DOHH2 (cell line): ENCODE data around the gene PRKAR2B.

Experiments
- EZH2phosphoT487 ChIP-seq: fragments of 200-600 bp; sonication (generic); IDR thresholded peaks from 2 replicates; pipeline ENCODE4 v1.6.1; 2017; ENCODE audit warnings: borderline replicate concordance, mild to moderate bottlenecking, antibody characterized with exemption, low read length, moderate library complexity, mixed read lengths
- TF ChIP-seq, protein P1 (sequence below): fragments of 200-600 bp; sonication (generic); IDR thresholded peaks from one replicate; pipeline ENCODE4 v1.5.1; 2014; ENCODE audit warnings: antibody characterized with exemption, mild to moderate bottlenecking, low read depth, low read length; ENCODE audit not compliant: poor library complexity, severe bottlenecking

DNA sequence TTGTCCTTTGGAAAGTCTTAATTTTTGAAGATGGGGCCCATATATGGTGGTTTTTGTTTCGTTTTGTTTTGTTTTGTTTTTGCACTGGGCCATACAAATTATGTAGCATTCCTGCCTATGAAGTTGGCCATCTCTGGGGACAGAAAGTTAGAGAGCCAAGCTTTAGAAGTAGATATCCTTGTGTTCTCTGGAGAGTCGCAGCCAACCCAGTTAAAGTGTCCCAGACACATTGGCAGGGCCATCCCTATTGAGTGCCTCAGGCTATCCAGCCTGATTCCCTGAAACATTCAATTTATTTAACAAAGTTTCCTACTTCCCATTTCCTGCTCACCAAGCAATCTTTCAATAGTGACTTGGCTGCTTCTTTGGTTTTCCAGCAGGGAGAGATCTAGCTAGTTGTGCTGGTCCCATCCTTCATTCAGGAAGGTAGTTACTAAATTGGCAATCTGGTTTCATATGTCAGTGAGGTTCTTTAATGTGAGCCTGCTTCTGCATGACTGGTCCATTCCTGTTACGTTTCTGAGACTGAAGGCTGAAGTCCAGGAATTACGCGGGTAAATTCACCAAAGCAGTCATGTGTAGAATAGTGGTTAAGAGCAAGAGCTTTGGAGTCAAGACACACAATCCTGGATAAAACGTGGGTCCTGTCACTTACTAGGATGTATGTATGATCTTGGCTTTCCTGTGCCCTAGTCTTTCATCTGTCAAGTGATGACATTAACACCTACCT lies 75.0 kb downstream of the PRKAR2B start:
- TF ChIP-seq, protein P1, sequence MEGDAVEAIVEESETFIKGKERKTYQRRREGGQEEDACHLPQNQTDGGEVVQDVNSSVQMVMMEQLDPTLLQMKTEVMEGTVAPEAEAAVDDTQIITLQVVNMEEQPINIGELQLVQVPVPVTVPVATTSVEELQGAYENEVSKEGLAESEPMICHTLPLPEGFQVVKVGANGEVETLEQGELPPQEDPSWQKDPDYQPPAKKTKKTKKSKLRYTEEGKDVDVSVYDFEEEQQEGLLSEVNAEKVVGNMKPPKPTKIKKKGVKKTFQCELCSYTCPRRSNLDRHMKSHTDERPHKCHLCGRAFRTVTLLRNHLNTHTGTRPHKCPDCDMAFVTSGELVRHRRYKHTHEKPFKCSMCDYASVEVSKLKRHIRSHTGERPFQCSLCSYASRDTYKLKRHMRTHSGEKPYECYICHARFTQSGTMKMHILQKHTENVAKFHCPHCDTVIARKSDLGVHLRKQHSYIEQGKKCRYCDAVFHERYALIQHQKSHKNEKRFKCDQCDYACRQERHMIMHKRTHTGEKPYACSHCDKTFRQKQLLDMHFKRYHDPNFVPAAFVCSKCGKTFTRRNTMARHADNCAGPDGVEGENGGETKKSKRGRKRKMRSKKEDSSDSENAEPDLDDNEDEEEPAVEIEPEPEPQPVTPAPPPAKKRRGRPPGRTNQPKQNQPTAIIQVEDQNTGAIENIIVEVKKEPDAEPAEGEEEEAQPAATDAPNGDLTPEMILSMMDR, result no peak
- TF ChIP-seq EZH2phosphoT487, result no peak
